Measurements from ENCODE around the gene PLEKHH1.
"Not testable (repeated sequence)": the region's sequence is repeated elsewhere in the genome, so short reads cannot be mapped to it uniquely, and the experiment has no call there.

Gene PLEKHH1

GRCh38 chr14:67582061-67582460 lies 49.0 kb downstream of the PLEKHH1 start:
- DNase-seq (ENCODE audit: low read depth in 2 of 2), result no peak

- no peak for DNase-seq (ENCODE audit: low read depth in 2 of 2)
Observed at GRCh38 chr14:67583711-67584644, 50.9 kb downstream of the PLEKHH1 start.

GRCh38 chr14:67584978-67585377 lies 51.9 kb downstream of the PLEKHH1 start:
- no peak for DNase-seq (ENCODE audit: low read depth in 2 of 2)

- no peak for DNase-seq (ENCODE audit: low read depth in 2 of 2)
Observed at GRCh38 chr14:67586369-67586768, 53.3 kb downstream of the PLEKHH1 start.

- DNase-seq (ENCODE audit: low read depth in 2 of 2), result no peak
Observed at GRCh38 chr14:67589204-67589770, 56.2 kb downstream of the PLEKHH1 start.

GRCh38 chr14:67593650-67594049 lies 60.6 kb downstream of the PLEKHH1 start:
- DNase-seq (ENCODE audit: low read depth in 2 of 2), result not testable (repeated sequence)

- DNase-seq (ENCODE audit: low read depth in 2 of 2), result no peak
Observed at GRCh38 chr14:67595392-67595791, 62.3 kb downstream of the PLEKHH1 start.

- DNase-seq (ENCODE audit: low read depth in 2 of 2), result peak; percentile 87 to 95
Observed at GRCh38 chr14:67599698-67600561, 66.8 kb downstream of the PLEKHH1 start, which contains the start of gene PIGH. Gene PIGH, minus strand, starts transcription at chr14:67600268. Its CDS starts 65 bp downstream, at chr14:67600203.

- not testable (repeated sequence) for DNase-seq (ENCODE audit: low read depth in 2 of 2)
Observed at GRCh38 chr14:67600562-67600974, 67.5 kb downstream of the PLEKHH1 start.

- DNase-seq (ENCODE audit: low read depth in 2 of 2), result no peak
Observed at GRCh38 chr14:67602076-67602475, 69.0 kb downstream of the PLEKHH1 start.

GRCh38 chr14:67602995-67603545 lies 70.0 kb downstream of the PLEKHH1 start:
- no peak for DNase-seq (ENCODE audit: low read depth in 2 of 2)

- DNase-seq (ENCODE audit: low read depth in 2 of 2), result no peak
Observed at GRCh38 chr14:67607646-67608045, 74.6 kb downstream of the PLEKHH1 start.

- DNase-seq (ENCODE audit: low read depth in 2 of 2), result no peak
Observed at GRCh38 chr14:67609642-67610310, 76.7 kb downstream of the PLEKHH1 start.

- no peak for DNase-seq (ENCODE audit: low read depth in 2 of 2)
Observed at GRCh38 chr14:67610491-67610890, 77.4 kb downstream of the PLEKHH1 start.

- no peak for DNase-seq (ENCODE audit: low read depth in 2 of 2)
Observed at GRCh38 chr14:67618617-67619063, 85.5 kb downstream of the PLEKHH1 start.

- peak; percentile 97 to 98 for DNase-seq (ENCODE audit: low read depth in 2 of 2)
Observed at GRCh38 chr14:67619446-67620216, 86.5 kb downstream of the PLEKHH1 start, which contains the start of gene ARG2. Gene ARG2, plus strand, starts transcription at chr14:67619920. Its CDS starts 58 bp downstream, at chr14:67619978.

- no peak for DNase-seq (ENCODE audit: low read depth in 2 of 2)
Observed at GRCh38 chr14:67620217-67620785, 87.2 kb downstream of the PLEKHH1 start.

- no peak for DNase-seq (ENCODE audit: low read depth in 2 of 2)
Observed at GRCh38 chr14:67622675-67623074, 89.6 kb downstream of the PLEKHH1 start.

- no peak for DNase-seq (ENCODE audit: low read depth in 2 of 2)
Observed at GRCh38 chr14:67623114-67623513, 90.0 kb downstream of the PLEKHH1 start.

GRCh38 chr14:67626131-67626530 lies 93.0 kb downstream of the PLEKHH1 start:
- DNase-seq (ENCODE audit: low read depth in 2 of 2), result not testable (repeated sequence)

Measured in stimulated activated CD8-positive, alpha-beta memory T cell treated with anti-CD3 and anti-CD28 coated beads, Interleukin-2, amount 100 ng/mL, for 48 hours (primary cell).